NCI-H1417 treated with DMSO at 0.1 percent for 48 hours (cell line): ENCODE data around the gene LTA.
"Not testable (repeated sequence)": the region's sequence is repeated elsewhere in the genome, so short reads cannot be mapped to it uniquely, and the experiment has no call there.

ENCODE experiments used
- DNase-seq: peaks from one replicate; lab custom pipeline; 2025; lab: John Stamatoyannopoulos, UW

The LTA gene

DNA sequence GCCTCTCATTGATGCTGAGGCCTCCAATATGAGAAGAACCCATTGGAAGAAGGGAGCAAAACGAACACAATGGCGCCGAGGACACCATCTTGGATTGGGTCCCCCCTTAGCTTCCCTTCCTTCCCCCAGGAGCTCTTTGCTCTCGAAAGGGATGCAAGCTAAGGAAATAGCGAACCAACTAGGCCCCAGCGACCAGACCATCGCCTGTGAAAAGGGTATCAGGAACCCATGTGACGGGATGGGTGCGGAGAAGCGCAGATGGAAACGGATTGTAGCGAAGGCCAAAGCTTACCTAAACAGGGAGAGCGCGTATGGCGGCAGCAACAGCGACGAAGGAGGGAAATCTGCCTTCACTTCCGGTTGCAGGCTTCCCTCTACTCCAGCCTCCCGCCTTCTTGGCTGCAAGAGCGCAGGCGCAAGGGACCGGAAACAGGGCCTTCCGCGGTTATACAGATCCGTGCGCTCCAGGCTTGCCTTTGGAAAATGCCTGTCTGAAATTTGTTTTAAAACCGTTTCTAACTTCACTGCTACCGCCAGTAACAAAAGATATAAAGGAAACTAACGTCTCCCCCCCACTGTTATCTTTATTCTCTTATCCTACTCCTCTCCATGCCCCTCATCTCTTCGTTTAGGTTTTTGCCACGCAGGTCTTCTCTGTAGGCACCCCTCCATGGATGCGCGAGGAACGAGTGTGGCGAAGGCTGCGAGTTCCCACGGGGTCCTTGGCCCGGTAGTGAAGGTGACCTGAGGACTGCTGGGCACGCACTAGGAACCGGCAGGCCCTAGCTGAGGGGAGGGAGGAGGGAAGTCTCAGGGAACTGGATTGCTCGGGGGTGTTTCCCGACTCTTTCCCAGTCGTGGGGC is 30.2 kb upstream of the LTA start, which contains the start of gene DDX39B:
Gene DDX39B (minus strand): TSS at position 346 of the 864 bp plus-strand sequence. CDS start 1,471 bp downstream, outside the sequence.
- peak; percentile 95 for DNase-seq

DNA sequence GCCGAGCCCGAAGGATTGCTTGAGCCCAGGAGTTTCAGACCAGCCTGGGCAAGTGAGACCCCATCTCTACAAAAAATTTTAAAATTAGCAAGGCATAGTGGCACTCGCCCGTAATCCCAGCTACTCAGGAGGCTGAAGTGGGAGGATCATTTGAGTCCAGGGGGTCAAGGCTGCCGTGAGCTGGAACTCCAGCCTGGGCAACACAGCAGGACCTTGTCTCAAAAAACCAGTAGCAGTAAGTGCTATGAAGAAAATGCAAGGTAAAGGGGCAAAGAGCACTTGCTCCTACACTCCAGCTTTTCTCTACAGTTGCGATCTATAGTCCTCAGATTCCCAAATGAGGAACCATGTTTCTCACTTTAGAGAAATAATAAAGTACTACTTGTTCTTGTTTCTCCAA is 28.4 kb upstream of the LTA start:
- no peak for DNase-seq

DNA sequence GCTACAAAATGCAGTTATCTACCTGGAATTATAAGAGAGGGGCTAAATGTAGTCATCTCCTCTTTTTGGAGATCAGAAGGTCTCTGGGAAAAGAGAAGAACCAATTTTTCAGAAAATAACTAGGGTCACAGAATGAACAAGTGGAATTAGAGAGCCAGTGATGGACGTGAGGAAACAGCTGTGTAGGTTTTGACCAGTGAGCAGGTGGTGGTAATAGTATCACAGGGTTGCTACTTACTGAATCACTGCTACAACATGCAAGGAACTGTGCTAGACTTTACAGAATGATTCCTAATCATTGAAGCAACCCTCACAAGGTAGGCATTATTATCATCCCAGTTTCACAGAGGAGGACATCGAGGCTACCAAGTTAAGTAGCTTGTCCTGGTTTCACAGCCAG is 27.4 kb upstream of the LTA start:
- no peak for DNase-seq

DNA sequence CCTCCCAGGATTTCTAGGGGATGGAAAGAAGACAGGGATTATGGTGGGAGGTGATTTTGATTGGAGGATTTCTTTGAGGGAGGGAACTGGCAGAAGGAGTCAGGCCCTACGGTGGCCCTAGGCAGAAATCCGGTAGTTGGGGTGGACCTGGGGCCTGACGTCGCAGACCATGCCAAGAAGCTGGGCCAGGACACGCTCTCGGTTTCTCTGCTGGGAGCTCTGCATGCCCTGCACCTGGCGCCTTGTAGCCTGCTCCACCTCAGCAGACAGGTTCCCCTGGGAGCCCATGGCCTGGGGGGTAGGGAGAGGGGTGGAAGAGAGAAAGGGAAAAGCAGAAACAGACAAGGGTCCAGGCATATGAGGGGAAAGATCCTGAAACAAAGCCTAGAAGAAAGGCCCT is 26.8 kb upstream of the LTA start:
- DNase-seq, result no peak

DNA sequence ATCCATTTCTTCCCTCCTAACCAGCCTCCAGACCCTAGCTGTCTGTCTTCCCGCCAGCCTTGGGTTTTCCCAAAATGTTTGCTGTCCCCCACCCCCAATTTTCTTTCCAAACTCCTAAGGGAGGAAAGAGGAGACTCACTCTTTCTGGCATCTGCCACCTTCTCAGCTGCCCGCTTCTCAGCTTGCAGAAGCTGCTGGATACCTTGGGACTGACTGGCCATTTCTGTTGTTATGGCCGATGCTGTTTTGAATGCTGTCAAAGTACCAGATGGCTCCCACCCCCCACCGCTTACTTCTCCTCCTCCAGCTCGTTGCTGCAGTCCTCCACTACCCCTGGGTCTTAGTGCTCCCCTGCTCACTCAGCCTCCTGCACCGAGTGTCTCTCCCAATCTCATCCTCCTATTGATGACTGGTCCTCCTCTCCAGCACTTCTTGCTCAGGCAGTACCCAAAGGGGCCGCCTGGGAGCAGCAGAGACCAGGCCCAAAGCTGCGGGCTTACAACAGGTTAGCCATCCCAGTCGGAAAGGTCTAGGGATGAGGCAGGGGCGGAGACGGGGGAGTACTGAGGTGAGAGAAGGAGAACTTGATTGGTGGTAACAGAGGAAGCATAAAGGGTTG is 25.6 kb upstream of the LTA start, which contains the start of gene ATP6V1G2:
Gene ATP6V1G2 (minus strand): TSS at position 270 of the 619 bp plus-strand sequence. CDS start 49 bp downstream, at position 221.
- DNase-seq, result peak; percentile 42

DNA sequence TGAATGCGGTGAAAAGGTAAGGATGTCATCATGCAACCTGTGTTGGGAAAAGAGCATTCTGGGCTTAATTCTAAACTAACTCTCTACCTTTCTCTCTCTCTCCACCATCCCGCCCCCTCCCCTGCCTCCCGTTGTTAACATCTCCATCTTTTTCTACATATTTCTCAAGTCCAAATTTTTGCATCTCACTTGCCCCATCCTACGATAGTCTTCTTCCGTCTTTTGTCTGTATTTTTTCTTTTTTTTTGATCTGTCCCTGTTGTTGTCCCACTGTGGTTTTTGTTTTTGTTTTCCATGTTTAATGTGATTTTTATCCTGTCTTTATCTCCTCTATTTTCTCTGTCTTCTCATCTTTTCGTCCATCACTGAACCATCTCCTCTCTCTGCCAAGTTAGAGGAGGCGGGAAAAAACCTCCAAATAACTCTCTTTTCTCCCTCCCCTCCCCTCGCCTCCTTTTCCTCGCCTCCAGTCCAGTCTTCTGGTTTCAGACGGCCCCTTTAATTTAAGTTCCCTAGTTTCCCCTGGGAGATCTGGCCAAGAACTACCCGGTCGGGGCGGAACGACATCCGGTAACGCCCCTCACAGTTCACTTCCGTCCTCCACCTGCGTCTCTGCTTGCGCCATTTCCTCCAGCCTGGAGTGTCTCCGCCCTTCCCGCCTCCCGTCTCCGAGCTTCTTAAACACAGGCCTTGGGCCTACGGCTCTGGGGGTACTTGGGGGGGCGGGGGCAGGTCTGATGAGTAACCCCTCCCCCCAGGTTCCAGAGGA is 24.9 kb upstream of the LTA start, which contains the start of gene NFKBIL1:
Gene NFKBIL1 (plus strand): TSS at position 651 of the 769 bp plus-strand sequence. CDS start 87 bp downstream, at position 738.
- peak; percentile 77 for DNase-seq

DNA sequence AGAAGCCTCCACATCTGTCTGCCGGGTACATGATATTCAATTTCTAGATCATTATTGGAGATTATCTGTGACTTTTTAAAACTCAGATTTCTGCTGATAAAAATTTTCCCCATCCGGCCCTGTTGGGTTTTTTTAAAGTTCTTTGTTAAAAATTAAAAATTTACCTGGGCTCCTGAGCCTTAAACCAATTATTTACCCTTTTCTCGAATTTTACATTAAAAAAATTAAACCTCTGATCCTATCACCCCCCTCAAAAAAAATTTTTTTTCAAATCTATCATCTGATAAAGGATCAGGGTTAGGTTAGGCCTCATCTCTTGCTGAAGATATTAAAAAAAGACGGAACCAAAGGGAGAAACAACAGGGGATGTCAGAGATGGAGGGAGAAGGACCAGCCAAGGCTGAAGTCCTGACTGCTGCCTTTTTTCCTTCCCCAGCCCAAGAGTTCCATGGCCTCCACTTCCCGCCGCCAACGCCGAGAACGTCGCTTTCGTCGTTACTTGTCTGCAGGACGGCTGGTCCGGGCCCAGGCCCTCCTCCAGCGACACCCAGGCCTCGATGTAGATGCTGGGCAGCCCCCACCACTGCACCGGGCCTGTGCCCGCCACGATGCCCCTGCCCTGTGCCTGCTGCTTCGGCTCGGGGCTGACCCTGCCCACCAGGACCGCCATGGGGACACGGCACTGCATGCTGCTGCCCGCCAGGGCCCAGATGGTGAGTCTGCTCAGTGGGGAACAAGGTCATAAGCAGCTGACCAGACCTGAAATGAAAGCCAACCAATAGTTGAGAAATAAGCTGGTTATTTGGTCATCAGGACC is 24.2 kb upstream of the LTA start:
- DNase-seq, result no peak

DNA sequence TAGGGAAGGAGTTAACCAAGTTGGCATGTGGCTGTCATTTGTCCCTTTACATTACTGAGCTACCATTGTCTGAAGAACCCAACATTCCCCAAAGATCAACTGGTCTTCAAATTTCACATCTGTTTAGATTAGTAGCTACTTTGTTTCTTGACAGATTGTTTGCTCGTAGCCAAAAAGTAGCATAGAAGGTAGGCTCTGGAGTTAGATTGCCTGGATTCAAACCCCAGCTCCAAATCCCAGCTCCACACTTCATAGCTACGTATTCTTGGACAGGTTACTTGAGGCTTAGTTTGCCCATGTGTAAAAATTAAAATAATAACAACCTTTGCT is 23.6 kb upstream of the LTA start:
- DNase-seq, result no peak

DNA sequence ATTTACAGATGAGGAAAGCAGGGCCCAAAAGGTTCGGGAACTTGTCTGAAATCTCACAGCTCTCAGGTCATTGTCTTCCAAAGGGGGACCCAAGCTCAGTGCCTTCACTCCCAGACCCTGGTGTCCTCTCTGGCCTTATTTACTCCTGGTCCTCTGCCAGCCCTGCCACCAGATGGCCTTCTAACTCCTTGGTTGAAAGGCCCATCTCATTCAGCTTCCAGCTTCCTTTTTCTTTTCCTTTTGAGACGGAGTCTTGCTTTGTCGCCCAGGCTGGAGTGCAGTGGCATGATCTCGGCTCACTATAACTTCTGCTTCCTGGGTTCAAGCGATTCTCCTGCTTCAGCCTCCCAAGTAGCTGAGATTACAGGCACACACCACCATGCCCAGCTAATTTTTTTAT is 20.7 kb upstream of the LTA start:
- DNase-seq, result not testable (repeated sequence)

DNA sequence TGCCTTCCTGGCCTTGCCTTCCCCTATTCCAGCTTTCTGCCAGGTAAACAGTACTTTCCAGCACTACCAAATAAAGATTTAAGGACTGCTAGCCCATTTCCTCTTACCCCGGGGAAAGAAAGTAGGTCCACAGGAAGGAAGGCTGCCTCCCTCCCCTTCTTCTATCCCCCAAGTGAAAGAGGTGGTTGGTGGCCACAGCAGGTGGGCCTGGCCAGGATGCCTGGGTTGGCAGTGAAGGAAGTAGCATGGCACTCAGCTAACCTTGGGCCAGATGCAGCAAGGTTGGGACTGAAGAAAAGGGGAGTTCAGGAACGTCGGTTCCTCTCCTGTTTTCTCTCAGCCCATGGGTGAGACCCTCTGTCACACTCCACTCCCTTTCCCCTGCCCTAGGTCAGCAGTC is 15.8 kb upstream of the LTA start:
- no peak for DNase-seq

DNA sequence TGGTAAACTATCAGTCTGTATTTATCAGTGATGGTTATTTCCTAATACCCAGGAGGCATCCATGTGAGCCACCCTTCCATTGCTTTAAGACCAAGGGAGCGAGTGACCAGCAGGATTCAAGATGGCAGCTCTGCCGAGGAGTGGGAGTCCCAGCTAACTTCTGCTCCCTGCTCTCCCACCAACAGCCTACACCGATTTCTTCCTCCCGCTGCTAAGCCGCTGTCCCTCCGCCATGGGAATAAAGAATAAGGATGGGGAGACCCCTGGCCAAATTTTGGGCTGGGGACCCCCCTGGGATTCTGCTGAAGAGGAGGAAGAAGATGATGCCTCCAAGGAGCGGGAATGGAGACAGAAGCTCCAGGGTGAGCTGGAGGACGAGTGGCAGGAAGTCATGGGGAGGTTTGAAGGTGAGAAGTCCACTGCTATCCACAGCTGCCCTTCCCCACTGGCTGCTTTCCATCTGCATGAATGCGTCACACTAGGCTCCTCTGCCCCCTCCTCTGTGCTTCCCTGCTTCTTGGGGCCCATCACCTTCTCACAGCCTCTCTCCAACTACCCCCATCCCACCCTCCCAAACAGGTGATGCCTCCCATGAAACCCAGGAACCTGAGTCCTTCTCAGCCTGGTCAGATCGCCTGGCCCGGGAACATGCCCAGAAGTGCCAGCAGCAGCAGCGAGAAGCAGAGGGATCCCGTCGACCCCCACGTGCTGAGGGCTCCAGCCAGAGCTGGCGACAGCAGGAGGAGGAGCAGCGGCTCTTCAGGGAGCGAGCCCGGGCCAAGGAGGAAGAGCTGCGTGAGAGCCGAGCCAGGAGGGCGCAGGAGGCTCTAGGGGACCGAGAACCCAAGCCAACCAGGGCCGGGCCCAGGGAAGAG is 14.4 kb upstream of the LTA start:
- no peak for DNase-seq

DNA sequence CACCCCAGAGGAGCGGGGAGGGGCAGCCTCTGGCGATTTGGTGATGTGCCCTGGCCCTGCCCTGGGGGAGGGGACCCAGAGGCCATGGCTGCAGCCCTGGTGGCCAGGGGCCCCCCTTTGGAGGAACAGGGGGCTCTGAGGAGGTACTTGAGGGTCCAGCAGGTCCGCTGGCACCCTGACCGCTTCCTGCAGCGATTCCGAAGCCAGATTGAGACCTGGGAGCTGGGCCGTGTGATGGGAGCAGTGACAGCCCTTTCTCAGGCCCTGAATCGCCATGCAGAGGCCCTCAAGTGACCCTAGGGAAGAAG is 13.8 kb upstream of the LTA start:
- DNase-seq, result no peak

DNA sequence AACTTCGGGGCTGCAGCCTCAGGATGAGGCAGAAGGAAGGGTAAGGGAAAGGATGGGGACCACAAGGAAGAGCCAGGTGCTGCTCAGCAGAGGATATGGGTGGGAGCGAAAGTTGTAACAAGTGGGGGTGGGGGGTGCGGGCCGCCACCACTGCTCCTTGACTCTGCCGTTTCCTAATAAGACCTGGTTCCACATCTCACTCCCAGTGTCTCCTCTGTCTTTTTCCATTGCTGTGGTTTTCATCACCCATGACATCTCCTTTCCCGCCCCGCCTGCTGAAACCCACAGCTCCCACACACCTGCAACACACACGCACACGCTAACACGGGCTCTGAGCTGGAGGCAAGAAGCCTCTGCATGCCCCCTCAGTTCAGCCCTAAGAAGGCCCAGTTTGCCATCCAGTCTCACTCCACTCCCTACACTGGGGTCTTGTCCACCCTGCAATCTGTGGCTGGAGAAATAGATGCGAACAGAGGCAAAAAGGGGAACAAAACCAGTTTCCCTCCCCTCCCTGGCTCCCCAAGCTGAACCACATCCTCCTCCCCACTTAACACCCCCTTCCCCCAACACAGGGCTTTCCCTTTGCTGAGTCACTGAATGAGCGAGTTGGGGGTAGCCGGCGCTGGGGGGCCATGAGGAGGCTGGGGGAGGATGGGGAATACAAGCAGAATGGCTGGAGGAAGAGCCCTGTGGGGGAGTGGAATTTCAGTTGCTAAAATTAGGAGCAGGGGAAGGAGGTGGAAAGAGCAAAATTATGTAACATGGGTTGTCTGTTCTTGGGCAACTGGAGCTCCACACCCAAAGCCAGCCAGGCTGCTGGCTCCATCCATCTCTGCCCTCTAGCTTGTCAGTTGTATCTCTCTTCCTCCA is 13.2 kb upstream of the LTA start:
- no peak for DNase-seq

DNA sequence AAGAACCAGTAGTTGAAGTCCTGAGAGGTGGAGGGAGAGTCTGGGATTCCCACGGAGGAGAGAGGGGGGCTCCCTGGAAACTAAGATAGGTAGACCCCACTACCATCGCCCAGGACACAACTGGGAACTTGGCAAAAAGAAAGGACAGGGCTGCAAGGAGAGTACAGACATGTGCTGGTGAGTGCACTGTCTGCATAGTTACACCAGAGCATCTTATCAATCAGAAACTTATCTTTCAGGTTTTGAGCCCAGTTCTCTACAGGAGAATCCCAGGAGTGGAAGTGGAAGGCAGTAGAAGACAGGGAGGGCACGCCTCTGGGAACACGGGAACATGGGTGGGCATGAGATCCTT is 12.5 kb upstream of the LTA start:
- no peak for DNase-seq

DNA sequence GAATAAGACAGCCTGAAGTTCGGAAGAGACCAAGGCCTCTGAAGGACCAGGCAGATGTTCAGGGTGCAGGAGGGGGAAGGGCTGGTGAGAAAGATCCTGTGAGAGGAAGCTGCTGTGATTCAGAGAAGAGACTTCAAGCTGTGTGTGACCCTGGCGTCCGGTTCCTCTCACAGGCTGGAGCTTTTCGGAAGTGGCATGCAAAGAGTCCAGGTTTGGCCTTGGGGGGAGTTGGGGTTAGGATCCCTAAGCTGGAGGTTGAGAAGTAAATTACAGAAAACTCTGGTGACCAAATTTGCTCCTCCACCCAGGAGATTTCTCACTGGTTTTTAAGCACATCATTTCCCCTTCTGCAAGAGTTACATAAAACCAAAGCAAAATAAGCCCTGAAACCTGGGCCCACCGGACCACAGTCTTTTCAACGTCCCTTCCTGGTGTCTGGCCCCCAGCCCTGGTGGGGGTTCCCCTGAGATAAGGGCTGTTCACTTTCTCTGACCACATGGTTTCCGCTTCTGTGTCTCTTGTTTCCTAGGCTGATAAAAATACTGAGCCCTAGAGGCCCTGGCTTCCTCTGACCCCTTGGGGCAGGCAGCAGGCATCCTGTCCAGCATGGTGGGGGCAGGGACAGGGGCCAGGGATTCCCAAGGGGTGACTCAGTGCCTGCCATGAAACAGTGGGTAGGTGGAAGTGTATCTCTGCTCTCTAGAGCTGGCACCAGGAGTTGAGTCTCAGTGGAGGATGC is 12.0 kb upstream of the LTA start:
- no peak for DNase-seq

DNA sequence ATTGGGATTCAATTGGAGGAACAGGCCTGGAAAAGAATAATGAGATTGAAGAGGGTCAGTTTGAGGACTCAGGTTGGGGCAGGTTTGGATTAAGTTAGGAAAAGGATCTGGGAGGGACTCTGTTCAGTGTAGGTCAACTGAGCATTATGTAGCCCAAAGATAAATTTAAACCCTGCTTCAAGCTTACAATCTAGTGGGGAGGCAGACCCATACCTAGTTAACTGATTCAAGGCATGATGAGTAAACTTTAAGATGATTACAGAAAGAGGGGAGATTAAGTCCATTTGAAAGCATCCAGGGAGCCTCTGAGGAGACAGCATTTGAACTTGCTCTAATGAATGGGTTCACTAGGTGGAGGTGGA is 11.4 kb upstream of the LTA start:
- no peak for DNase-seq

DNA sequence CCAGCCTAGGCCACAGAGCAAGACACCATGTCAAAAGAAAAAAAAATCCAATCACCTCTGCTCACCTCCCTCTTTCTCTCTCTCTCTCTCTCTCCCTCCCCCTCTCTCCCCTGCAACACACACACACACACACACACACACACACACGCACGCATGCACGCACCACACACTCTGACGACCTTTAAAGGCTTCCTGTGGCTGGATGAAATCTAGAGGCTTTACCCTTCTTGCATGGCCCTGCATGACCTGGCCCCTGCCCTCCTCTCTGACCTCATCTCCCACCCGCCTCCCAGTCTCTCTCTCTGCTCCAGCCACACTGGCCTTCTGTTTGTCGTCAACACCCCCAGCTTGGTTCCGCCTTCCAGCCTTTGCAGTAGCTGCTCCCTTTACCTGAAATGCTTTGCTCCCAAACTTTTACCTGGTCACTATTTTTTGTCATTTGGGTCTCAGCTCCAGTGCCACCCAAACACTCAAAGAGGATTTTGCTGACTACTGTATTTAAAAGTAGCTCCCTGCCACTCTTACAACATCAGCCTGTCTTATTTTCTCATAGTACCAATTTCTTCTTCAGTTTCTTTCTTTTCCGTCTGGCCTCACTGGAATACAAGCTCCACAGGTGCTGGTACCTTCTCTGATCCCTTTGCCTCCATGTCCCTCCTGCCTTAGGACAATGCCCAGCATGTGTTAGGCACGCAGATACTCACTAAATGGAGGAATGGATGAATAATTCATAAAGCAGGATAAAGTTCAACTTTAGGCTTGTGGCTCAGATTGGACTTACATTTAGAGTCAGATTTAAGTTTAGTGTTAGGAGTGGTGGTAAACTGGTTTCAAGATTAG is 4.3 kb upstream of the LTA start:
- DNase-seq, result no peak

DNA sequence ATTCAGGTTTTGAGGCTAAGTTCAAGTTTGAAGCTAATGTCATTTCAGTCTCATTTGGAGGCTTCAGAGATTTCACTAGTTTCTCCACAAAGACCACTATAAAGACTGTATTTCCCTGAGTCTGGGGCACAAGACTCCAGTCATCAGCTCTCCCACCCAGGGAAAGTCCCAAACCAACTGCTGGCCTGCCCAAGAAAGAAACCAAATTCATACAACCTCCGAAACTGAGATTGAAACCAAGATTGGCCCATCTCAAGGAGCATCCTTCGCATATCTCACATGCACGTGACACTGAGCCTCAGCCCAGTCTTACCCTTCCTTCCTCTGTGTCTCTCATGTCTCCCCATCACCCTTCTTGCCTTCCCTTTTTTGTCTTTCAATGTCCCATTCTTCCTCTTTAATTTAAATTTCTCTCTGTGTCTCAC is 3.5 kb upstream of the LTA start:
- DNase-seq, result no peak
